GM19023 (cell line): ENCODE measurements around the gene ADCY5.

Experiments used
- ATAC-seq: cut with Tn5 transposase; IDR thresholded peaks from one replicate; pipeline ENCODE4 v1.9.1; 2021; ENCODE audit warnings: mild to moderate bottlenecking, moderate library complexity; ENCODE audit not compliant: unreplicated experiment

Gene ADCY5

GRCh38 chr3:123411340-123412040 lies 37.4 kb downstream of the ADCY5 start:
- no peak for ATAC-seq

- no peak for ATAC-seq
Measured at GRCh38 chr3:123410149-123410515, 38.8 kb downstream of the ADCY5 start.

DNA sequence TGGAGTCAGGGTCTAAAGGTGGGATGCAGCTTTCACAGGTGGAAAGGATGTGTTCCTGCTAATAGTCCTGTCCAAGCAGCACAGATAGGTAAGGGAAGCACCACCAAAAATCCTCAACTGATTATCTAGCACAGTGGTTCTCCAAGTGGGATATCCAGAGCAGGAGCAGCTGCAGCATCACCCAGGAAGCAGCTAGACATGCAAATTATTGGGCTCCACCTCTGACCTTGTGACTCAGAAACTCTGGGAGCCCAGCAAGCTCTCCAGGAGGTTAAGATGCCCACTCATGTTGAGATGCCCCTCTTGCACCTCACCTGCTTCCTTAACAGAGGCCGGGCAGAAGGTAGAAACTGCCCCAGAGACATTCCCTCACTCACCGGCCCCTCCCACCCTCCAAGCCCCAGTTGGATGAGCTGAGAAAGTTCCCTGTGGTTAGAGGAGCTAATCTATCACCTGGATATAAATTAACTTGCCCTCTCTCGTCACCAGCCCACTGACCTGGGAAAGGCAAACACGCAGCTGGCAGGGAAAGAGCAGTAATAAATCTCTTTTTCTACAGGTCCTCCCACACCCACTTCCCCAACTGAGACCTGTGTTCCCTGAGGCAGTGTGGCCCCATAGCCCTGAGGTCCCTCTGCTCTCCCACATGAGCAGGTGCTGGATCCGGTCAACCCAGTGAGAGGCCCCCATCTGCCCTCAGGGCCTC lies 39.3 kb downstream of the ADCY5 start:
- ATAC-seq, result no peak

DNA sequence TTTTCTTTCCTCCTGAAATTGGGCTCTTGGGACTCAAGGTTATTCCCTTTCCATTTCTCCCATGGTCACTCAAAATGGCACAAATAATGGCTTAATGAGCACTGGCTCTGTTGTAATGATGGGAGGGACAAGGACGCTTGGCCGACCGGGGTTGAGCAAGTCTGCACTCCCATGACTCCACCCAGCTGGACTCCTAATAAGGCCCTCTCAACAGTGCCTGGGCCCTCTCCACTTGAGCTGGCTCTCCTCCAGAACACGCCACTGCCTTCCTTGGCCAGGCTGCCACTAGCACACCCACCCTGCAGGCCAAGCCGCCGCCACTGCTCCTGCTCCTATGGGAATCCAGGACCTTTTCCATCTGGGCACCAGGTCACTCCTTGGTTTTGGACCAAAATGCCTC lies 42.3 kb downstream of the ADCY5 start:
- no peak for ATAC-seq

GRCh38 chr3:123405936-123406510 lies 42.9 kb downstream of the ADCY5 start:
- no peak for ATAC-seq

GRCh38 chr3:123405021-123405420 lies 43.9 kb downstream of the ADCY5 start:
- no peak for ATAC-seq

- ATAC-seq, result no peak
Measured at GRCh38 chr3:123404391-123404790, 44.5 kb downstream of the ADCY5 start.

DNA sequence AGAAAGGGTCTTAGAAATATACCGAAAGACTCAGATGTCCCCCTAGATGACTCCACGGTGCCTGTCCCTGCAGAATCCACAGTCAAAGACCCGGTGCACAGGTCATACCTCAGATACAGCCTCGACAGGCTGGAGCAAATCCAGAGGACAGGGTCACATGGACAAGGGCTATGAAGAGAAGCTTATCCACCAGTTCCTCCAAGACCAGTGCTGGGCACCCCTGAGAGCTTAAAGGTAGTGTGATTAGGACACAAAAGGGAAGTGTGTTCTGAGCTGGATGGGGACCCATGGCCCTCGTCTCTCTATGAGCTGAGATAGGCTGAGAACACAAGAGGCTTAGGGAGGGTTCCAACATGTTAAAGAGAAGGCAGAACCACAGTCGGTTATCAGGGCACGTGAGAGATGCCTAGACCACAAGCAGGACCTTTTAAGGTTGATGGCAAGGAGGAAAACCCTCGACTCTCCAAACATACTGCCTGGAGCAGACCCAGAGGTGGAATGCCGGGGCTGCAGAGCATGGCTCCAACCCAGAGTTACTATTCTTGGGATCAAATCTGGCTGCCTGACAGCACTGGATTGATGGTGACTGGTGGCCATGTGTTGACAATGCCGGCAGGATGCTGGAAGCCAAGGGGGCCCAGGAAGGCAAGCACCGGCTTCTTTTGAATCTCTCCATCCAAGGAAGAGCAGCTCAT lies 46.9 kb downstream of the ADCY5 start:
- no peak for ATAC-seq

DNA sequence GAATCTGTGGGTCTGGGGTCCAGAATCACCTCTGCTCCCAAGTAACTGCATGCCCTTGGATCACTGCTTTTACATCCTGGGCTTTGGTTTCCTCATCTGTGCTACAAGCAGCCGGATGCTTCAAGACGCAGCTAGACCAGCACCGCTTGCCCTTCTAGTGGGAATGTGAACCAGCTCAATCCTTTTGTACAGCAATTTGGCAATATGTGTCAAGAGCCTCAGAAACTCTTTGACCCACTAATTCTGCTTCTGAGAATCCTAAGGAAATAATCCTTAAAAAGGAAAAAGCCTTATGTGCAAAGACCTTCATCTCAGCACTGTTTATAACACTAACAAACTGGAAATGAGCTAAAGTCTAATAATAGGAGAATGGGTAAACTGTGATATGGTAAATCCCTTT lies 48.7 kb downstream of the ADCY5 start:
- ATAC-seq, result no peak

DNA sequence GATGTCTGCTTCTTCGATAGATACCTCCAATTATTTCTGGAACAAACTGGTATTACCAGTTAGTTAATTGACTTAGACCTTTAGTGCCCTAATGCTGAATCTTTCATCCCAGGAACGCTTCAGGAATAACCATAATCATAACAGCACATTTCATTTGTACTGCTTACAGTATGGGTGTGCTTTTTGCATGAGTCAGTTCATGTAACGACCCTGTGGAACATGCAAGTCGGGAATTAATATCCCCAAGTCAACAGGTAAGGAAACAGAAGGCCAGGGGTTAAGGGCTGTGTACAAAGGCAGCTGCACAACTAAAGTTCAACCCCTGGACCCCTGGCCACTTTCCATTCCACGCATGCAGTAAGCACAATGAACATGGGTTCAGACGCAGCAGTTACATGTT lies 49.2 kb downstream of the ADCY5 start:
- ATAC-seq, result no peak

DNA sequence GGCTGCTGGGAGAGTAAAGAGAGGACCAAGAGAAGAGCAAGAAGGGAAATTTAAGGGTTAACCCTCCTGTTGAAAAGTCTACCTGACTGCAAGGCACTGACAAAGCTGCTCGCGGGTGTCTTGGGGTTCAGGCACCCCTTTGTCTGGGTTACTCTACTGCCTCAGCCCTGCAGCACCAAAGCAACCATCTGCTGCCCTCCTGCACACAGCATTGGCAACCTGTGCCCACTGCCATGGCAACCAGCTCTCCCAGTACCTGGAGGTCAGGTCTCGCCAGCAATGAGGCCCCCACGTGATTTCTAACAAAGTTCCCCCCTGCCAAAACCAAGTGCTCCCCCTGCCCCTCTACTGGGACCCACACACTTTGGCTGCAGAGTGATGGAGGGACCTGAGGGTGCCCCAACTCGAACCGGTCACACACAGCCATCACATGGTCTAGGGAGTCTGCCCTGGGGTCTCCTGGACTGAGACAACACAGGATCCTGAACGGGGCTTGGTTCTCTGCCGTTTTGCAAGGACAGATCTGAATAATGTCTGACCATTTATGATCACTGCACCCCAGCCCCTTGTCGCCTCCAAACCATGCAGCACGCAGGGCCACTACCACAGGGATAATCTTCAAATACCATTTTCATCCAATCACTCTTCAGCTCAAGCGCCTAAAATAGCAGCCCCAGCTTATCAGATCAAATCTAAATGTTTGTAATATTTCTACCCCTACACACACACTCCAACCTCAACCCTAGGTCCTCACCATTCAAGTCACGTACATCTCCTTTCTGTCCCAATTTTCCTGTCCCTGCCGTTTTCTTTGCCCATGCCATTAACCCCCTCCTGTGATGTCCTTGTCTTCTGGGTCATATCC lies 50.7 kb downstream of the ADCY5 start:
- ATAC-seq, result no peak

- ATAC-seq, result no peak
Measured at GRCh38 chr3:123397050-123397590, 51.8 kb downstream of the ADCY5 start.

- ATAC-seq, result no peak
Measured at GRCh38 chr3:123396171-123397049, 52.5 kb downstream of the ADCY5 start.

GRCh38 chr3:123395235-123395634 lies 53.7 kb downstream of the ADCY5 start:
- ATAC-seq, result no peak

GRCh38 chr3:123394391-123395020 lies 54.4 kb downstream of the ADCY5 start:
- ATAC-seq, result no peak

DNA sequence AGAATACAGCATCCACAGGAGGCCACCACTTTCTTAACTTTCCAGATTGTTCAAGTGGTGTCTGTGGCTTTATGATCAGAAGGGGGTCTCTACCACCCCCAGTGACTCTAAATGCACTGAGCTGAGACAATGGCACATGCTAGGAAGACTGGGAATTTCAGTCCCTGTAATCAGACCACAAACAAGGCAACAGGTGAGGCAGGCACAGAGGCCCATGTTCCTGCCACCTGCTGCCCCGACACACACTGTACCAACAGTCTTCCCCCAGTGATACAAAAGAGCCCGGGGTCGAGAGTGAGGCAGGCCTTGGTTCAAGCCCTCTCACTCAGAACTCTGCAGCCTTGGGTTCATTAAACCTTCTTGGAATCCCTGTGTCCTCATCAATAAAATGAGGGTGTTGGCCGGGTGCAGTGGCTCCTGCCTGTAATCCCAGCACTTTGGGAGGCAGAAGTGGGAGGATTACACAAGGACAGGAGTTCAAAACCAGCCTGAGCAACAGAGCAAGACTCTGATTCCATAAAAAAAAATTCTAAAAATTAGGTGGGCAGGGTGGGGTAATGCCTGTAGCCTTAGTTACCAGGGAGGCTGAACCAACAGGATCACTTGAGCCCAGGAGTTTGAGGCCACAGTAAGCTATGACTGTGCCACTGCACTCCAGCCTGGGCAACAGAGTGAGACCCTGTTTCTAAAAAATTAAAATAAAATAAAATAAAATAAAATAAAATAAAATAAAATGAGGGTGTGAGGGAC lies 55.8 kb downstream of the ADCY5 start:
- ATAC-seq, result no peak

DNA sequence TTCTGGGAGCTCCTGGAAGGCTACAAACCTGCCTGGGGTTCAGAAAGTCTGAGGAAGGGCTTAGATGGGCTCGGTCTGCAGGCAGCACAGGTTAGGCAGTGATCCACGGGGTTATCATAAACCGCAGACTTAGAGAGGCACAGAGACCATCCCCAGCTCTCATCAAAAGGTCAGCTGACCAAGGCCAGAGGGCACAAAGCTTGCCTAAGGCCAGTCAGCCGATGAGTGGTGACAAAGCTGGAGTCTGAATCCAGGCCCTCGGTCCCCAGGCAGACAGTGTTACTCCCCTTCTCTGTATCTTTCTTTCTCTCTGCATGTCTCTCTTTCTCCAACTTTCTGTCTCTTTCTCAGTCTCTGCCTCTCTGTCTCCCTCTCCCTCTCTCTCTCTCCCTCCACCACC lies 56.5 kb downstream of the ADCY5 start:
- no peak for ATAC-seq

DNA sequence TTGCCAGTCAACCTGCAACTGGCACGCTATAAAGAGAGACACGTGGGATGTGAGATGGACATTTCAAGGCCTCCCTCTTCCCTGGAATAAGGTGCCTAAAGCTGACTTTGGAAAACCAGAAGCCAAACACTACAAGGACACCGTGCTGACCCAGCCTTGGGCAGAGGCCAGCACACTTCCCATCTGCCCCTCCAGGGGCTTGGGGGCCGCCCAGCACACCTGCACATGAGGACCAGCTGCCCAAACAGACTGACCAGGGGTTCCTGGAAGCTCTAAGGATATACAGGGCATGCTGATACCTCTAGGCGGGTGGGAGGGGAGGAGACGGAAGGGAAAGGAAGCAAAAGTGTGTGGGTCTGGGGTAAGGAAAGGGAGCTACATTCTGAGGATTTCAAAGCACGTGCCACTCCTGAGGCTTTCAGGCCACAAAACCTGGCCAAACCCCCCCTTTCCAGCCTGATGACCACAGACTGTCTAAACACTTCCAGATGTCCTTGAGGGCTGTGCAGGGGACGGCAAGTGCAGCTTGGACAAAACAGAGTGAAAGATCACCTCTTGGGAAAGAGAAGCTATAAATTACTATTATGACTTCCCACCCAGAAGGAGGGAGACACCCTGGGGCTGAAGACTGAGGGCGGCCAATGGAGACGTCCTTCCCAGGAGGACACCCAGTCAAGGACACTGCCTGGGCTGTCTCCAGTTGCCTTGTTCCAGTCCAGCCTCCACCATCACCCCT lies 57.9 kb downstream of the ADCY5 start:
- ATAC-seq, result no peak
